GM12878 (cell line): ENCODE measurements around the gene MCCD1.

ENCODE experiments used
- CTCF ChIP-seq, 3 experiments: IDR thresholded peaks in 2 of 3; conservative IDR thresholded peaks in 1 of 3; 2 replicates each; pipeline ENCODE4 v1.5.1; 2011; ENCODE audit warnings: low read depth in 3 of 3, low read length in 3 of 3, mild to moderate bottlenecking in 3 of 3, control low read depth in 2 of 3, moderate library complexity in 2 of 3, inconsistent platforms in 1 of 3, mixed read lengths in 1 of 3; ENCODE audit not compliant: control insufficient read depth in 2 of 3, insufficient read depth in 1 of 3; ENCODE audit errors: extremely low read depth in 1 of 3
- EZH2 ChIP-seq: IDR thresholded peaks from 2 replicates; pipeline ENCODE4 v1.6.1; 2012; ENCODE audit warnings: low read depth, mild to moderate bottlenecking, control low read depth, inconsistent platforms, low read length, borderline replicate concordance; ENCODE audit not compliant: control insufficient read depth
- FOXM1 ChIP-seq: IDR thresholded peaks from 2 replicates; pipeline ENCODE4 v1.6.1; 2012; ENCODE audit warnings: low read depth, mild to moderate bottlenecking, inconsistent platforms, low read length, moderate library complexity
- KLF5 ChIP-seq: fragments of 450-650 bp; IDR thresholded peaks from 2 replicates; pipeline ENCODE4 v1.6.1; 2014; ENCODE audit warnings: mild to moderate bottlenecking; ENCODE audit not compliant: partially characterized antibody
- NBN ChIP-seq: fragments of 450-650 bp; IDR thresholded peaks from 2 replicates; pipeline ENCODE4 v1.6.1; 2016
- POLR2AphosphoS5 ChIP-seq: IDR thresholded peaks from 2 replicates; pipeline ENCODE4 v1.6.1; 2011; ENCODE audit warnings: mild to moderate bottlenecking, low read length, inconsistent platforms
- RAD51 ChIP-seq: fragments of 450-650 bp; IDR thresholded peaks from 2 replicates; pipeline ENCODE4 v1.6.1; 2016; ENCODE audit warnings: moderate library complexity, mild to moderate bottlenecking, inconsistent platforms
- RB1 ChIP-seq: fragments of 450-650 bp; formaldehyde crosslinking; IDR thresholded peaks from 2 replicates; pipeline ENCODE4 v1.6.1; 2017; ENCODE audit warnings: mild to moderate bottlenecking, borderline replicate concordance
- TCF12 ChIP-seq: IDR thresholded peaks from 2 replicates; pipeline ENCODE4 v1.6.1; 2011; ENCODE audit warnings: low read depth, mild to moderate bottlenecking, low read length

GRCh38 chr6:31525553-31525931 is 3.2 kb upstream of the MCCD1 start:
- no peak for TF ChIP-seq EZH2
- TF ChIP-seq RB1: no peak
- TF ChIP-seq CTCF (IDR thresholded peaks at IDR 0.05 in 2 of 3, conservative IDR thresholded peaks at IDR 0.05 in 1 of 3; ENCODE audit: control insufficient read depth in 2 of 3, extremely low read depth in 1 of 3, insufficient read depth in 1 of 3, low read depth in 3 of 3, low read length in 3 of 3): no peak
- no peak for TF ChIP-seq KLF5
- no peak for TF ChIP-seq NBN
- TF ChIP-seq TCF12: no peak
- no peak for TF ChIP-seq RAD51
- TF ChIP-seq FOXM1: no peak
- TF ChIP-seq POLR2AphosphoS5: no peak
